Caco-2 (cell line): ENCODE results near the gene MYO10. TPM values are rescaled to one million over a fixed set of nuclear protein-coding genes. Genes with fewer than 3 reads are reported as not detected.

Source experiments
- BruUV-seq: library from RNA; stranded (reverse); fragments of 400-500 nt; replicated peaks from 2 replicates; lab custom pipeline; 2021; lab: Mats Ljungman, UMichigan
- CTCF ChIA-PET: fragments of 300-600 bp; sonication (Branson Sonifier 250); formaldehyde crosslinking; loops from one replicate; lab custom pipeline; 2022; ENCODE audit warnings: antibody characterized with exemption; lab: Charles Lee
- POLR2A ChIA-PET: fragments of 300-600 bp; sonication (Branson Sonifier 250); formaldehyde crosslinking; loops from one replicate; lab custom pipeline; 2022; ENCODE audit warnings: antibody characterized with exemption; lab: Charles Lee
- DNase-seq, 2 experiments: peaks; one replicate each; pipeline versions ENCODE4 v3.0.0 to v3.0.0-alpha.2; 2020 to 2022
- H3K27me3 ChIP-seq: replicated peaks from 2 replicates; pipeline ENCODE4 v1.6.0; 2011; ENCODE audit warnings: low read length; ENCODE audit not compliant: control insufficient read depth, insufficient read depth
- H3K36me3 ChIP-seq: 2 replicates; pipeline ENCODE4 v1.5.1; 2011; ENCODE audit warnings: low read length; ENCODE audit not compliant: control insufficient read depth, insufficient read depth
- H3K4me1 ChIP-seq: fragments of 250-450 bp; sonication (Bioruptor Pico); 2 replicates; pipeline ENCODE4 v1.5.1; 2020; ENCODE audit warnings: mild to moderate bottlenecking
- H3K4me3 ChIP-seq: 2 replicates; pipeline ENCODE4 v1.5.1; 2011; ENCODE audit warnings: low read depth, mild to moderate bottlenecking, control low read depth, low read length
- H3K9me3 ChIP-seq: fragments of 250-450 bp; sonication (Bioruptor Pico); 2 replicates; pipeline ENCODE4 v1.5.1; 2020; ENCODE audit warnings: mild to moderate bottlenecking, moderate library complexity
- H3K27ac Mint-ChIP-seq: one replicate; pipeline ENCODE4 v1.8.0; 2022; ENCODE audit warnings: mixed read lengths; ENCODE audit not compliant: unreplicated experiment
- H3K27me3 Mint-ChIP-seq: one replicate; pipeline ENCODE4 v1.8.0; 2022; ENCODE audit warnings: mixed read lengths; ENCODE audit not compliant: insufficient read depth, unreplicated experiment
- H3K36me3 Mint-ChIP-seq: one replicate; pipeline ENCODE4 v1.8.0; 2022; ENCODE audit warnings: mild to moderate bottlenecking, mixed read lengths; ENCODE audit not compliant: insufficient read depth, unreplicated experiment
- H3K4me1 Mint-ChIP-seq: one replicate; pipeline ENCODE4 v1.8.0; 2022; ENCODE audit warnings: low read depth, mixed read lengths; ENCODE audit not compliant: unreplicated experiment
- H3K4me3 Mint-ChIP-seq: one replicate; pipeline ENCODE4 v1.8.0; 2022; ENCODE audit warnings: mild to moderate bottlenecking, moderate library complexity, mixed read lengths; ENCODE audit not compliant: unreplicated experiment
- H3K9me3 Mint-ChIP-seq: one replicate; pipeline ENCODE4 v1.8.0; 2022; ENCODE audit warnings: mixed read lengths; ENCODE audit not compliant: unreplicated experiment
- intact Hi-C: fragments of 100-400 bp; cut with micrococcal nuclease; formaldehyde crosslinking; loops from one replicate; pipeline ENCODE4 v1.10.0; 2022; ENCODE audit not compliant: unreplicated experiment
- total RNA-seq: library from RNA; stranded (reverse); gene quantifications from 2 replicates; pipeline ENCODE4 v1.2.3, GENCODE V29; 2022
- TF ChIP-seq, protein P1 (sequence below), 2 experiments: fragments of 200-600 bp in 1 of 2; IDR thresholded peaks; 1 replicate in 1 of 2; 2 replicates in 1 of 2; pipeline versions ENCODE4 v1.5.1 to v1.8.0; 2011 to 2022; ENCODE audit warnings: antibody characterized with exemption in 1 of 2, control low read depth in 1 of 2, inconsistent platforms in 1 of 2, low read depth in 1 of 2, low read length in 1 of 2, mild to moderate bottlenecking in 1 of 2, moderate library complexity in 1 of 2; ENCODE audit not compliant: insufficient read depth in 1 of 2, severe bottlenecking in 1 of 2, unreplicated experiment in 1 of 2

Gene MYO10
- total RNA-seq, 1 experiment from 2014 or later, result 67.6 TPM

DNA sequence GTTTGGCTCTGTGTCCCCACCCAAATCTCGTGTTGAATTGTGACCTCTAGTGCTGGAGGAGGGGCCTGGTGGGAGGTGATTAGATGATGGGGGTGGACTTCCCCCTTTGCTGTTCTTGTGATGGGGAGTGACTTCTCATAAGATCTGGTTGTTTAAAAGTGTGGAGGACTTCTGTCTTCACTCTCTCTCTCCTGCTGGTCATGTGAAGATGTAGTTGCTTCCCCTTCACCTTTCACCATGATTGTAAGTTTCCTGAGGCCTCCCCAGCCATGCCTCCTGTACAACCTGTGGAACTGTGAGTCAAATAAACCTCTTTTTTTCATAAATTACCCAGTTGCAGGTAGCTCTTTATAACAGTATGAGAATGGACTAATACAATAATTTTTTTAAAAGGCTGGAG lies 10.6 kb upstream of the MYO10 start:
- POLR2A ChIA-PET, result no interaction called here
- CTCF ChIA-PET, result no interaction called here
- Histone ChIP-seq H3K27me3 (no peaks in the 10 kb centered on the region), H3K4me3 (no peak overlapping the region), H3K4me1 (no peaks in the 10 kb centered on the region), H3K36me3 (no peaks in the 10 kb centered on the region), H3K9me3 (peaks cover 18% of the 10 kb centered on the region)
- Mint-ChIP-seq H3K27me3 (no peaks in the 10 kb centered on the region), H3K4me1 (no peaks in the 10 kb centered on the region), H3K36me3 (no peaks in the 10 kb centered on the region), H3K4me3 (no peak overlapping the region), H3K9me3 (peaks cover 9% of the 10 kb centered on the region), H3K27ac (no peak overlapping the region)
- intact Hi-C loops, result no loop called here
- no peak for DNase-seq
- TF ChIP-seq, protein P1, sequence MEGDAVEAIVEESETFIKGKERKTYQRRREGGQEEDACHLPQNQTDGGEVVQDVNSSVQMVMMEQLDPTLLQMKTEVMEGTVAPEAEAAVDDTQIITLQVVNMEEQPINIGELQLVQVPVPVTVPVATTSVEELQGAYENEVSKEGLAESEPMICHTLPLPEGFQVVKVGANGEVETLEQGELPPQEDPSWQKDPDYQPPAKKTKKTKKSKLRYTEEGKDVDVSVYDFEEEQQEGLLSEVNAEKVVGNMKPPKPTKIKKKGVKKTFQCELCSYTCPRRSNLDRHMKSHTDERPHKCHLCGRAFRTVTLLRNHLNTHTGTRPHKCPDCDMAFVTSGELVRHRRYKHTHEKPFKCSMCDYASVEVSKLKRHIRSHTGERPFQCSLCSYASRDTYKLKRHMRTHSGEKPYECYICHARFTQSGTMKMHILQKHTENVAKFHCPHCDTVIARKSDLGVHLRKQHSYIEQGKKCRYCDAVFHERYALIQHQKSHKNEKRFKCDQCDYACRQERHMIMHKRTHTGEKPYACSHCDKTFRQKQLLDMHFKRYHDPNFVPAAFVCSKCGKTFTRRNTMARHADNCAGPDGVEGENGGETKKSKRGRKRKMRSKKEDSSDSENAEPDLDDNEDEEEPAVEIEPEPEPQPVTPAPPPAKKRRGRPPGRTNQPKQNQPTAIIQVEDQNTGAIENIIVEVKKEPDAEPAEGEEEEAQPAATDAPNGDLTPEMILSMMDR (IDR thresholded peaks at IDR 0.05; ENCODE audit: insufficient read depth in 1 of 2, low read depth in 1 of 2, low read length in 1 of 2, severe bottlenecking in 1 of 2, unreplicated experiment in 1 of 2), result no peak
- no TSS peak for BruUV-seq

DNA sequence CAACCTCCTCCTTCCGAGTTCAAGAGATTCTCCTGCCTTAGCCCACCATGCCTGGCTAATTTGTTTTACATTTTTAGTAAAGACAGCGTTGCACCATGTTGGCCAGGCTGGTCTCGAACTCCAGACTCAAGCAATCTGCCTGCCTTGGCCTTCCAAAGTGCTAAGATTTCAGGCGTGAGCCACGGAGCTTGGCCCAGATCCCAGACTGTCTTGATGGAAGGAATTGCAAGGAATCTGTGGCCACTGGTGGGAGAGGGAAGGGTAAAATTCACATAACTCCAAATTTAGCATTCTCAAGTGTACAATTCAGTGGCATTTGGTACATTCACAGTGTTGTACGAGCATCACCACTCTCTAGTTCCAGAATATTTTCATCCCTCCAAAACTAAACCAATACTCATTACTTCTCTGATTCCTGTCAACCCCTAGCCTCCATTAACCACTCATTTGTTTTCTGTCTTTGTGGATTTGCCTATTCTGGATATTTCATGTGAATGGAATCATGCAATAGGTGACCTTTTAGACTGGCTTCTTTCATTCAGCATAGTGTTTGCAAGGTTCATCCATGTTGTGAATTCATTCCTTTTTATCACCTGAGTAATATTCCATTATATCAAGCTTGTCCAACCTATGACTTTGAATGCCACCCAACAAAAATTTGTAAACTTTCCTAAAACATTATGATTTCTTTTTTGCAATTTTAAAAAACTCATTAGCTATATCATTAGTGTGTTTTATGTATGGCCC lies 8.9 kb upstream of the MYO10 start:
- CTCF ChIA-PET, result interaction anchor here (0.5 kb wide), 1 partner anchor 8 kb away, joined by 6 read pairs; no protein-coding TSS in a partner anchor
- H3K36me3 ChIP-seq, result no peaks in the 10 kb centered on the region
- intact Hi-C loops, result no loop called here

DNA sequence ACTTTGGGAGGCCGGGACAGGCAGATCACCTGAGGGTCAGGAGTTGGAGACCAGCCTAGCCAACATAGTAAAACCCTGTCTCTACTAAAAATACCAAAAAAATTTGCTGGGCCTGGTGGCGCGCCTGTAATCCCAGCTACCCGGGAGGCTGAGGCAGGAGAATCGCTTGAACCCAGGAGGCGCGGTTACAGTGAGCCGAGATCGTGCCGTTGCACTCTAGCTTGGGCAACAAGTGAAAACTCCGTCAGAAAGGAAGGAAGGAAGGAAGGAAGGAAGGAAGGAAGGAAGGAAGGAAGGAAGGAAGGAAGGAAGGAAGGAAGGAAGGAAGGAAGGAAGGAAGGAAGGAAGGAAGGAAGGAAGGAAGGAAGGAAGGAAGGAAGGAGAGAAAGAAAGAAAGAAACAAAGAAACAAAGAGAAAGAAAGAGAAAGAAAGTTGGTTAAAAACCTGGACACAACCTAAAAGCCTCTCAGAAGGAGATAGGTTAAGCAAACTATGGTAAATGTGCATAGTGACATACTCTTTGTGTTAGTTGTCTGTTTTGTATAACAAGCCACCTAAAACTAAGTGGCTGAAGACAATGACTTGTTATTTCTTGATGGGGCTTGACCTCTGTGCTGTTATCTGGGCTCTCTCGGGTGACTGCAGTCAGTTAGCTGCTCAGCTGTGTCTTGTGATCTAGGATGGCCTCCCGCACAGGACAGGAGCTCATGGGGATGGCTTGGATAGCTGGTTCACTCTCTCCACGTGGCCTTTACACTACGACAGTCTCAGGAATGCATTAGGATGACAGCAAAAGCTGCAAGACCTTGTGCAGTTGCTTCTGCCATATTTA lies 8.0 kb upstream of the MYO10 start:
- ChIA-PET POLR2A (no interaction called here), CTCF (interaction anchor here (0.5 kb wide), 1 partner anchor 9 kb away, joined by 6 read pairs; no protein-coding TSS in a partner anchor)

More for the DNA sequence above, 8.9 kb upstream of the MYO10 start:
- no peaks in the 10 kb centered on the region for H3K4me1 ChIP-seq
- peaks cover 18% of the 10 kb centered on the region for H3K9me3 ChIP-seq
- DNase-seq, result no peak
- peaks cover 9% of the 10 kb centered on the region for H3K9me3 Mint-ChIP-seq
- H3K4me1 Mint-ChIP-seq, result peaks cover 4% of the 10 kb centered on the region
- POLR2A ChIA-PET, result no interaction called here
- H3K4me3 ChIP-seq, result no peak overlapping the region
- H3K27me3 ChIP-seq, result no peaks in the 10 kb centered on the region
- BruUV-seq, result no TSS peak
- TF ChIP-seq, protein P1 (IDR thresholded peaks at IDR 0.05; ENCODE audit: insufficient read depth in 1 of 2, low read depth in 1 of 2, low read length in 1 of 2, severe bottlenecking in 1 of 2, unreplicated experiment in 1 of 2), result no peak
- no peaks in the 10 kb centered on the region for H3K36me3 Mint-ChIP-seq
- H3K27me3 Mint-ChIP-seq, result no peaks in the 10 kb centered on the region
- H3K27ac Mint-ChIP-seq, result no peak overlapping the region
- H3K4me3 Mint-ChIP-seq, result no peak overlapping the region

More for the DNA sequence above, 8.0 kb upstream of the MYO10 start:
- Mint-ChIP-seq H3K27me3 (no peaks in the 10 kb centered on the region), H3K4me1 (peaks cover 6% of the 10 kb centered on the region), H3K27ac (no peak overlapping the region), H3K36me3 (no peaks in the 10 kb centered on the region), H3K4me3 (no peak overlapping the region), H3K9me3 (peaks cover 9% of the 10 kb centered on the region)
- intact Hi-C loops, result no loop called here
- Histone ChIP-seq H3K9me3 (peaks cover 18% of the 10 kb centered on the region), H3K36me3 (no peaks in the 10 kb centered on the region), H3K4me3 (no peak overlapping the region), H3K4me1 (no peaks in the 10 kb centered on the region), H3K27me3 (no peaks in the 10 kb centered on the region)
- no TSS peak for BruUV-seq
- TF ChIP-seq, protein P1 (IDR thresholded peaks at IDR 0.05; ENCODE audit: insufficient read depth in 1 of 2, low read depth in 1 of 2, low read length in 1 of 2, severe bottlenecking in 1 of 2, unreplicated experiment in 1 of 2), result no peak
- DNase-seq, result no peak
